ENCODE measurements around the gene FAM131A. TPM values are rescaled to one million over a fixed set of nuclear protein-coding genes. Genes with fewer than 3 reads are reported as not detected.
A peak's percentile ranks its signal among the peaks of the same experiment; 100 is the strongest.
"Not testable (repeated sequence)": the region's sequence is repeated elsewhere in the genome, so short reads cannot be mapped to it uniquely, and the experiment has no call there.

FAM131A gene
- total RNA-seq, 1 experiment from 2014 or later = 23.0 TPM

DNA sequence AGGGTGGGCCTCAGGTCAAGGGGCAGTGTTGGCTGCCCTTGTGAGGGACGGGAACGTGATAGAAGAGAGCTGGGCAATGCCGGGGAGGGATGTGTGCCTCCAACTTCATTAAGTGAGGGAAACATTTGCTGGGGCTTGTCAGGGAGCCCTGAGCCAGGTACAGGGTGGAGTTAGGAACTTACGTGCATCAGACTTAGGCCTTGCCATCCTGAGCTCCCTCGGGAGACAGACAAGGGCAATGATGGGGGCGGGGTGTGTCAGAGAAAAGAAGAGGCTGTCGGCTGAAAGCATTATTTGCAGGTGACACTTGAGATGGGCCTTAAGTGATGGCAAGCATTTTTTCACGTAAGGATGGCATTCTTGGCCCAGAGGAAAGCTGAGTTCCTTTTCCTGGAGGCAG lies 1.6 kb downstream of the FAM131A start:
- peaks cover 40% of the 10 kb centered on the region for H3K4me1 Mint-ChIP-seq
- no peaks in the 10 kb centered on the region for H3K9me3 Mint-ChIP-seq
- ChIA-PET CTCF (interaction anchor here (0.8 to 2.5 kb wide), 14 partner anchors 12 to 203 kb away, joined by 3 to 25 read pairs (median 4); partner anchors contain the start of genes CLCN2 and POLR2H), POLR2A (interaction anchor here (0.6 to 1.6 kb wide), 4 partner anchors 9 to 434 kb away, joined by 3 to 13 read pairs (median 4); partner anchors contain the start of genes ABCF3, CLCN2 and POLR2H)
- H3K36me3 Mint-ChIP-seq = peaks cover 20% of the 10 kb centered on the region
- H3K27me3 Mint-ChIP-seq (ENCODE audit: low read depth) = no peaks in the 10 kb centered on the region
- TF ChIP-seq, protein P1, sequence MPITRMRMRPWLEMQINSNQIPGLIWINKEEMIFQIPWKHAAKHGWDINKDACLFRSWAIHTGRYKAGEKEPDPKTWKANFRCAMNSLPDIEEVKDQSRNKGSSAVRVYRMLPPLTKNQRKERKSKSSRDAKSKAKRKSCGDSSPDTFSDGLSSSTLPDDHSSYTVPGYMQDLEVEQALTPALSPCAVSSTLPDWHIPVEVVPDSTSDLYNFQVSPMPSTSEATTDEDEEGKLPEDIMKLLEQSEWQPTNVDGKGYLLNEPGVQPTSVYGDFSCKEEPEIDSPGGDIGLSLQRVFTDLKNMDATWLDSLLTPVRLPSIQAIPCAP (CRISPR knock-in tag; IDR thresholded peaks at IDR 0.05) = no peak
- TF ChIP-seq TEAD4 (CRISPR knock-in tag; IDR thresholded peaks at IDR 0.05) = no peak
- TF ChIP-seq ZNF232 (CRISPR knock-in tag; IDR thresholded peaks at IDR 0.05) = no peak
- no peak for TF ChIP-seq TP53 (CRISPR knock-in tag; IDR thresholded peaks at IDR 0.05)
- no peak for TF ChIP-seq FOXJ3 (CRISPR knock-in tag; IDR thresholded peaks at IDR 0.05; ENCODE audit: borderline replicate concordance)
- no peak for TF ChIP-seq ZNF138 (CRISPR knock-in tag; conservative IDR thresholded peaks at IDR 0.05)
- TF ChIP-seq NFYB (CRISPR knock-in tag; conservative IDR thresholded peaks at IDR 0.05; ENCODE audit: low read depth) = no peak
- TF ChIP-seq, protein P2, sequence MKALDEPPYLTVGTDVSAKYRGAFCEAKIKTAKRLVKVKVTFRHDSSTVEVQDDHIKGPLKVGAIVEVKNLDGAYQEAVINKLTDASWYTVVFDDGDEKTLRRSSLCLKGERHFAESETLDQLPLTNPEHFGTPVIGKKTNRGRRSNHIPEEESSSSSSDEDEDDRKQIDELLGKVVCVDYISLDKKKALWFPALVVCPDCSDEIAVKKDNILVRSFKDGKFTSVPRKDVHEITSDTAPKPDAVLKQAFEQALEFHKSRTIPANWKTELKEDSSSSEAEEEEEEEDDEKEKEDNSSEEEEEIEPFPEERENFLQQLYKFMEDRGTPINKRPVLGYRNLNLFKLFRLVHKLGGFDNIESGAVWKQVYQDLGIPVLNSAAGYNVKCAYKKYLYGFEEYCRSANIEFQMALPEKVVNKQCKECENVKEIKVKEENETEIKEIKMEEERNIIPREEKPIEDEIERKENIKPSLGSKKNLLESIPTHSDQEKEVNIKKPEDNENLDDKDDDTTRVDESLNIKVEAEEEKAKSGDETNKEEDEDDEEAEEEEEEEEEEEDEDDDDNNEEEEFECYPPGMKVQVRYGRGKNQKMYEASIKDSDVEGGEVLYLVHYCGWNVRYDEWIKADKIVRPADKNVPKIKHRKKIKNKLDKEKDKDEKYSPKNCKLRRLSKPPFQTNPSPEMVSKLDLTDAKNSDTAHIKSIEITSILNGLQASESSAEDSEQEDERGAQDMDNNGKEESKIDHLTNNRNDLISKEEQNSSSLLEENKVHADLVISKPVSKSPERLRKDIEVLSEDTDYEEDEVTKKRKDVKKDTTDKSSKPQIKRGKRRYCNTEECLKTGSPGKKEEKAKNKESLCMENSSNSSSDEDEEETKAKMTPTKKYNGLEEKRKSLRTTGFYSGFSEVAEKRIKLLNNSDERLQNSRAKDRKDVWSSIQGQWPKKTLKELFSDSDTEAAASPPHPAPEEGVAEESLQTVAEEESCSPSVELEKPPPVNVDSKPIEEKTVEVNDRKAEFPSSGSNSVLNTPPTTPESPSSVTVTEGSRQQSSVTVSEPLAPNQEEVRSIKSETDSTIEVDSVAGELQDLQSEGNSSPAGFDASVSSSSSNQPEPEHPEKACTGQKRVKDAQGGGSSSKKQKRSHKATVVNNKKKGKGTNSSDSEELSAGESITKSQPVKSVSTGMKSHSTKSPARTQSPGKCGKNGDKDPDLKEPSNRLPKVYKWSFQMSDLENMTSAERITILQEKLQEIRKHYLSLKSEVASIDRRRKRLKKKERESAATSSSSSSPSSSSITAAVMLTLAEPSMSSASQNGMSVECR (CRISPR knock-in tag; IDR thresholded peaks at IDR 0.05; ENCODE audit: borderline replicate concordance) = no peak
- TF ChIP-seq JAZF1 (CRISPR knock-in tag; IDR thresholded peaks at IDR 0.05) = no peak
- TF ChIP-seq ZNF263 (CRISPR knock-in tag; IDR thresholded peaks at IDR 0.05; ENCODE audit: low read depth) = no peak
- TF ChIP-seq, protein P3, sequence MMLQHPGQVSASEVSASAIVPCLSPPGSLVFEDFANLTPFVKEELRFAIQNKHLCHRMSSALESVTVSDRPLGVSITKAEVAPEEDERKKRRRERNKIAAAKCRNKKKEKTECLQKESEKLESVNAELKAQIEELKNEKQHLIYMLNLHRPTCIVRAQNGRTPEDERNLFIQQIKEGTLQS (CRISPR knock-in tag; conservative IDR thresholded peaks at IDR 0.05) = no peak
- no peak for TF ChIP-seq CREB1 (CRISPR knock-in tag; IDR thresholded peaks at IDR 0.05)
- TF ChIP-seq, protein P4, sequence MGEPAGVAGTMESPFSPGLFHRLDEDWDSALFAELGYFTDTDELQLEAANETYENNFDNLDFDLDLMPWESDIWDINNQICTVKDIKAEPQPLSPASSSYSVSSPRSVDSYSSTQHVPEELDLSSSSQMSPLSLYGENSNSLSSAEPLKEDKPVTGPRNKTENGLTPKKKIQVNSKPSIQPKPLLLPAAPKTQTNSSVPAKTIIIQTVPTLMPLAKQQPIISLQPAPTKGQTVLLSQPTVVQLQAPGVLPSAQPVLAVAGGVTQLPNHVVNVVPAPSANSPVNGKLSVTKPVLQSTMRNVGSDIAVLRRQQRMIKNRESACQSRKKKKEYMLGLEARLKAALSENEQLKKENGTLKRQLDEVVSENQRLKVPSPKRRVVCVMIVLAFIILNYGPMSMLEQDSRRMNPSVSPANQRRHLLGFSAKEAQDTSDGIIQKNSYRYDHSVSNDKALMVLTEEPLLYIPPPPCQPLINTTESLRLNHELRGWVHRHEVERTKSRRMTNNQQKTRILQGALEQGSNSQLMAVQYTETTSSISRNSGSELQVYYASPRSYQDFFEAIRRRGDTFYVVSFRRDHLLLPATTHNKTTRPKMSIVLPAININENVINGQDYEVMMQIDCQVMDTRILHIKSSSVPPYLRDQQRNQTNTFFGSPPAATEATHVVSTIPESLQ (CRISPR knock-in tag; IDR thresholded peaks at IDR 0.05) = no peak
- TF ChIP-seq, protein P5, sequence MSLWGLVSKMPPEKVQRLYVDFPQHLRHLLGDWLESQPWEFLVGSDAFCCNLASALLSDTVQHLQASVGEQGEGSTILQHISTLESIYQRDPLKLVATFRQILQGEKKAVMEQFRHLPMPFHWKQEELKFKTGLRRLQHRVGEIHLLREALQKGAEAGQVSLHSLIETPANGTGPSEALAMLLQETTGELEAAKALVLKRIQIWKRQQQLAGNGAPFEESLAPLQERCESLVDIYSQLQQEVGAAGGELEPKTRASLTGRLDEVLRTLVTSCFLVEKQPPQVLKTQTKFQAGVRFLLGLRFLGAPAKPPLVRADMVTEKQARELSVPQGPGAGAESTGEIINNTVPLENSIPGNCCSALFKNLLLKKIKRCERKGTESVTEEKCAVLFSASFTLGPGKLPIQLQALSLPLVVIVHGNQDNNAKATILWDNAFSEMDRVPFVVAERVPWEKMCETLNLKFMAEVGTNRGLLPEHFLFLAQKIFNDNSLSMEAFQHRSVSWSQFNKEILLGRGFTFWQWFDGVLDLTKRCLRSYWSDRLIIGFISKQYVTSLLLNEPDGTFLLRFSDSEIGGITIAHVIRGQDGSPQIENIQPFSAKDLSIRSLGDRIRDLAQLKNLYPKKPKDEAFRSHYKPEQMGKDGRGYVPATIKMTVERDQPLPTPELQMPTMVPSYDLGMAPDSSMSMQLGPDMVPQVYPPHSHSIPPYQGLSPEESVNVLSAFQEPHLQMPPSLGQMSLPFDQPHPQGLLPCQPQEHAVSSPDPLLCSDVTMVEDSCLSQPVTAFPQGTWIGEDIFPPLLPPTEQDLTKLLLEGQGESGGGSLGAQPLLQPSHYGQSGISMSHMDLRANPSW (CRISPR knock-in tag; conservative IDR thresholded peaks at IDR 0.05; ENCODE audit: low read depth) = no peak
- TF ChIP-seq, protein P6, sequence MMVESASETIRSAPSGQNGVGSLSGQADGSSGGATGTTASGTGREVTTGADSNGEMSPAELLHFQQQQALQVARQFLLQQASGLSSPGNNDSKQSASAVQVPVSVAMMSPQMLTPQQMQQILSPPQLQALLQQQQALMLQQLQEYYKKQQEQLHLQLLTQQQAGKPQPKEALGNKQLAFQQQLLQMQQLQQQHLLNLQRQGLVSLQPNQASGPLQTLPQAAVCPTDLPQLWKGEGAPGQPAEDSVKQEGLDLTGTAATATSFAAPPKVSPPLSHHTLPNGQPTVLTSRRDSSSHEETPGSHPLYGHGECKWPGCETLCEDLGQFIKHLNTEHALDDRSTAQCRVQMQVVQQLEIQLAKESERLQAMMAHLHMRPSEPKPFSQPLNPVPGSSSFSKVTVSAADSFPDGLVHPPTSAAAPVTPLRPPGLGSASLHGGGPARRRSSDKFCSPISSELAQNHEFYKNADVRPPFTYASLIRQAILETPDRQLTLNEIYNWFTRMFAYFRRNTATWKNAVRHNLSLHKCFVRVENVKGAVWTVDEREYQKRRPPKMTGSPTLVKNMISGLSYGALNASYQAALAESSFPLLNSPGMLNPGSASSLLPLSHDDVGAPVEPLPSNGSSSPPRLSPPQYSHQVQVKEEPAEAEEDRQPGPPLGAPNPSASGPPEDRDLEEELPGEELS (CRISPR knock-in tag; IDR thresholded peaks at IDR 0.05) = no peak
- TF ChIP-seq FOXP1 (CRISPR knock-in tag; IDR thresholded peaks at IDR 0.05; ENCODE audit: borderline replicate concordance) = no peak
- TF ChIP-seq RELA (CRISPR knock-in tag; IDR thresholded peaks at IDR 0.05; ENCODE audit: borderline replicate concordance) = no peak
- TF ChIP-seq NFATC4 (CRISPR knock-in tag; IDR thresholded peaks at IDR 0.05) = no peak
- no peak for TF ChIP-seq GTF2I (CRISPR knock-in tag; conservative IDR thresholded peaks at IDR 0.05)
- no peak for TF ChIP-seq ZNF317 (CRISPR knock-in tag; IDR thresholded peaks at IDR 0.05; ENCODE audit: borderline replicate concordance, low read depth)
- peak overlapping the region; percentile 92 for H3K4me3 Mint-ChIP-seq
- ATAC-seq = no peak
- no peak for DNase-seq (ENCODE audit: low spot score)
- H3K27ac Mint-ChIP-seq = no peak overlapping the region

DNA sequence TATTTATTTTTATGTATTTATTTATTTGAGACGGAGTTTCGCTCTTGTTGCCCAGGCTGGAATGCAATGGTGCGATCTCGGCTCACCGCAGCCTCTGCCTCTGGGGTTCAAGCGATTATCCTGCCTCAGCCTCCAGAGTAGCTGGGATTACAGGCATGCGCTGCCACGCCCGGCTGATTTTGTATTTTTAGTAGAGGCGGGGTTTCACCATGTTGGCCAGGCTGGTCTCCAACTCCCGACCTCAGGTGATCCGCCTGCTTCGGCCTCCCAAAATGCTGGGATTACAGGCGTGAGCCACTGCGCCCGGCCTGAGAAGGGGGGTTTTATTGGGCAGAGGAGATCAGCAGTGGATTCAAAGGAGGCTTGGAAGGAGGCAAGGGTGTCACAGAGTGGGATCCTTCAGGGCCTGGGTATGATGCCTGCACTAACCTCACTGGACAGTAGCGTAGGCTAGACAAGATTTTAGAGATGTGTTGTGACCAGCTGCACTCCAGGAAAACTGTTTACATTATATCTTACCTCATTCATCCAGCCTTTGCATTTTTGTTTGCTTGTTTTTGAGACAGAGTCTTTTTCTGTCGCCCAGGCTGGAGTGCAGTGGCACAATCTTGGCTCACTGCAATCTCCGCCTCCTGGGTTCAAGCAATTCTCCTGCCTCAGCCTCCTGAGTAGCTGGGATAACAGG lies 2.2 kb downstream of the FAM131A start:
- DNase-seq (ENCODE audit: low spot score); H3K4me3 Mint-ChIP-seq; H3K27me3 Mint-ChIP-seq (ENCODE audit: low read depth); ATAC-seq; H3K27ac Mint-ChIP-seq; H3K9me3 Mint-ChIP-seq: not testable (repeated sequence)
- POLR2A ChIA-PET = interaction anchor here (1.2 kb wide), 1 partner anchor 8 kb away, joined by 5 read pairs; no protein-coding TSS in a partner anchor
- peaks cover 40% of the 10 kb centered on the region for H3K4me1 Mint-ChIP-seq
- peaks cover 16% of the 10 kb centered on the region; the same call in 1 of the 2 replicates for H3K36me3 Mint-ChIP-seq
- CTCF ChIA-PET = interaction anchor here (1.2 to 2.5 kb wide), 4 partner anchors 15 to 174 kb away, joined by 3 to 25 read pairs (median 13); no protein-coding TSS in a partner anchor

Data from WTC11 (cell line).